HAP-1 (cell line): Measurements from ENCODE around the gene PAXX.

Experiments
- DNase-seq, 2 experiments: peaks; one replicate each; pipeline ENCODE4 v3.0.0-alpha.2; 2016 to 2020; ENCODE audit warnings: low spot score in 2 of 2
- H3K27me3 ChIP-seq: fragments of 250-450 bp; sonication (Bioruptor Pico); 2 replicates; pipeline ENCODE4 v1.5.1; 2020; ENCODE audit warnings: low read depth, mild to moderate bottlenecking, moderate library complexity
- H3K36me3 ChIP-seq: fragments of 250-450 bp; sonication (Bioruptor Pico); replicated peaks from 2 replicates; pipeline ENCODE4 v1.5.1; 2020; ENCODE audit warnings: mild to moderate bottlenecking
- H3K4me1 ChIP-seq: fragments of 250-450 bp; sonication (Bioruptor Pico); 2 replicates; pipeline ENCODE4 v1.5.1; 2020; ENCODE audit warnings: mild to moderate bottlenecking
- H3K4me3 ChIP-seq: fragments of 250-450 bp; sonication (Bioruptor Pico); 2 replicates; pipeline ENCODE4 v1.5.1; 2020; ENCODE audit warnings: mild to moderate bottlenecking, moderate library complexity
- H3K9me3 ChIP-seq: fragments of 250-450 bp; sonication (Bioruptor Pico); 2 replicates; pipeline ENCODE4 v1.5.1; 2020; ENCODE audit warnings: mild to moderate bottlenecking, moderate library complexity
- in situ Hi-C: fragments of 300-500 bp; cut with MboI; formaldehyde crosslinking; loops from 3 replicates; pipeline ENCODE4 v1.14.3; 2020; ENCODE audit warnings: low sequenced_read_pairs, inconsistent platforms, mixed read lengths

PAXX gene

GRCh38 chr9:136978073-136978864 lies 14.0 kb upstream of the PAXX start:
- in situ Hi-C loops, result no loop called here
- H3K4me3 ChIP-seq, result no peak overlapping the region
- H3K4me1 ChIP-seq, result no peaks in the 10 kb centered on the region
- H3K27me3 ChIP-seq, result no peaks in the 10 kb centered on the region; the same call in 1 of the 2 replicates
- H3K9me3 ChIP-seq, result no peaks in the 10 kb centered on the region
- DNase-seq, result peak in 1 of 2 experiments; percentile 84
- no peaks in the 10 kb centered on the region for H3K36me3 ChIP-seq

GRCh38 chr9:136978865-136979544 lies 13.2 kb upstream of the PAXX start:
- in situ Hi-C loops, result no loop called here
- no peaks in the 10 kb centered on the region; the same call in 1 of the 2 replicates for H3K27me3 ChIP-seq
- no peak overlapping the region for H3K4me3 ChIP-seq
- no peaks in the 10 kb centered on the region for H3K36me3 ChIP-seq
- no peaks in the 10 kb centered on the region for H3K9me3 ChIP-seq
- no peaks in the 10 kb centered on the region for H3K4me1 ChIP-seq
- DNase-seq, result no peak

DNA sequence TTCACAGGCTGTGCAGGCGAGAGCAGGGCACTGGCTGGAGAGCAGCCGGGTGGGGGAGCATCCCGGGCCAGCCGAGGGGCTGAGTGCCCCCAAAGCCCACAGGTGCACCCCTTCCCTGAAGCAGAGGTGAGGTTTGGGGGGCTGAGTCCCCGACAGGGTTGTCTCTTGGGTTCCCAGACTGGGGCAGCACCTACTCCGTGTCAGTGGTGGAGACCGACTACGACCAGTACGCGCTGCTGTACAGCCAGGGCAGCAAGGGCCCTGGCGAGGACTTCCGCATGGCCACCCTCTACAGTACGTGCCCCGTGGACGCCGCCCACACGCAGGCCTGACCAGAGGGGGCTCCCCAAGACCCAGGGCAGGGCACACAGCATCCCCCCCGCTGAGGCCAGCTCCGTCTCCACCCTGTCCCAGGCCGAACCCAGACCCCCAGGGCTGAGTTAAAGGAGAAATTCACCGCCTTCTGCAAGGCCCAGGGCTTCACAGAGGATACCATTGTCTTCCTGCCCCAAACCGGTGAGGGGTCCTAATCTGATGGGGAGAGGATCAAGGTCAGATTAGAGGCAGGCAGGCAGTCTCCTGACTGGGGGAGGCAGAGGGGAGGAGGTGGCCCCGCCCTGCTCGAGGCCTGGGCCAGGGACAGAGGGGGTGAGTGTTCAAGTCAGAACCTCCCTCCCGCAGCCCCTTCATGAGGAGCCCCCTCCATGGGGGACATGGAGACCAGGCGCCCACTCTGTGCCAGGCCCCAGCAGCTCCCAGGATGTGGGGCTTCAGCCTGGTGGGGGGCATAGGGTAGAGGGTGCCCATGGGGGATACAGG lies 12.2 kb upstream of the PAXX start:
- Histone ChIP-seq H3K4me3 (no peak overlapping the region), H3K4me1 (no peaks in the 10 kb centered on the region), H3K36me3 (no peaks in the 10 kb centered on the region), H3K27me3 (no peaks in the 10 kb centered on the region; the same call in 1 of the 2 replicates), H3K9me3 (no peaks in the 10 kb centered on the region)
- in situ Hi-C loops, result no loop called here
- DNase-seq, result no peak

DNA sequence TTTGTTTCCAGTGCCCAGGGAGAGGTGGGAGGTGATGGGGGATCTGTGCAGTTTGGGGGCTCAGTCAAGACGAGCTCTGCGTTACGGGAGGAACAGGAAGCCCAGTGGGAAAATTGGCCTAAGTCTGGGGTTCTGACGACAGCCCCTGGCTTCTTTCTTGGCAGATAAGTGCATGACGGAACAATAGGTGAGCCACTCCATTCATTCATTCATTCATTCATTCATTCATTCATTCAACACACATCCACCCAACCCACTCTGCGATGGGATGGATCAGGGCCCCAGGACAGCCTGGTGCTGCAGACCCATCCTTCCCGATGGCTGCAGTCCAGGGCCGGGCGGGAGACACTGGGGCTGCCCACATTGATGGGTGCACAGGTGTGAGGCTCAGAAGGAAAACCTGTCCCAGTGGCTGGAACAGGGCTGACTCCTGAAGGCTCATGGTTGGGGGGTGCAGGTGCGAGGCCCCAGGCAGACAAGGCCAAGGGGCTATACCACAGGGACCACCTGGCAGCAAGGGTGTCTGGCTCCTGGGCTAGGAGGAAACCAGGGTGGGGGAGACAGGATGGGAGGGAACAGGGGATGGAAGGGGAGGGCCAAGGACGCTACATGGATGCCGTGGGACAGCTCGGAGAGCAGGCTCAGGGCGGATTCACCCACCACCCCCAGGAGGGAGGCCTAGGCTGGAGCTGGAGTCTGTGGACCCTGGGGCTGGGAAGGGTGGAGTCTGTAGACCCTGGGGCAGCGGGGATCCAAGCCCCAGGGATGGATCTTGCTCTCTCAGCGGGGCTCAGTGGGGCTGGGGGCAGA lies 11.3 kb upstream of the PAXX start:
- in situ Hi-C loops, result no loop called here
- no peaks in the 10 kb centered on the region for H3K36me3 ChIP-seq
- no peak for DNase-seq
- no peaks in the 10 kb centered on the region for H3K9me3 ChIP-seq
- H3K27me3 ChIP-seq, result no peaks in the 10 kb centered on the region; the same call in 1 of the 2 replicates
- H3K4me3 ChIP-seq, result no peak overlapping the region
- no peaks in the 10 kb centered on the region for H3K4me1 ChIP-seq

- Histone ChIP-seq H3K4me1 (no peaks in the 10 kb centered on the region), H3K9me3 (no peaks in the 10 kb centered on the region), H3K36me3 (no peaks in the 10 kb centered on the region), H3K27me3 (no peaks in the 10 kb centered on the region; the same call in 1 of the 2 replicates), H3K4me3 (no peak overlapping the region)
- no peak for DNase-seq
- in situ Hi-C loops, result no loop called here
Observed at GRCh38 chr9:136981588-136982231, 10.5 kb upstream of the PAXX start.

GRCh38 chr9:136982232-136983051 lies 9.8 kb upstream of the PAXX start, which contains the start of gene LCNL1:
TSS of gene LCNL1 (plus strand) at chr9:136982993. CDS start at chr9:136983587, 594 bp downstream.
- no peak for DNase-seq
- H3K36me3 ChIP-seq, result no peaks in the 10 kb centered on the region

GRCh38 chr9:136983167-136983566 lies 9.1 kb upstream of the PAXX start:
- no peaks in the 10 kb centered on the region for H3K36me3 ChIP-seq
- DNase-seq, result no peak
- no peaks in the 10 kb centered on the region for H3K9me3 ChIP-seq
- in situ Hi-C loops, result no loop called here
- H3K4me3 ChIP-seq, result no peak overlapping the region
- no peaks in the 10 kb centered on the region for H3K27me3 ChIP-seq
- H3K4me1 ChIP-seq, result no peaks in the 10 kb centered on the region

More at GRCh38 chr9:136982232-136983051, 9.8 kb upstream of the PAXX start, which contains the start of gene LCNL1:
- in situ Hi-C loops, result no loop called here
- no peaks in the 10 kb centered on the region for H3K9me3 ChIP-seq
- H3K4me3 ChIP-seq, result no peak within 1 kb of the TSS
- no peaks in the 10 kb centered on the region; the same call in 1 of the 2 replicates for H3K27me3 ChIP-seq
- no peaks in the 10 kb centered on the region for H3K4me1 ChIP-seq

- H3K4me3 ChIP-seq, result no peak overlapping the region
- in situ Hi-C loops, result no loop called here
- no peaks in the 10 kb centered on the region for H3K36me3 ChIP-seq
- DNase-seq, result no peak
- no peaks in the 10 kb centered on the region for H3K9me3 ChIP-seq
- no peaks in the 10 kb centered on the region for H3K27me3 ChIP-seq
- H3K4me1 ChIP-seq, result no peaks in the 10 kb centered on the region
Observed at GRCh38 chr9:136983656-136984314, 8.4 kb upstream of the PAXX start.

GRCh38 chr9:136984464-136985026 lies 7.7 kb upstream of the PAXX start:
- Histone ChIP-seq H3K9me3 (no peaks in the 10 kb centered on the region), H3K36me3 (no peaks in the 10 kb centered on the region), H3K27me3 (no peaks in the 10 kb centered on the region), H3K4me3 (no peak overlapping the region), H3K4me1 (no peaks in the 10 kb centered on the region)
- in situ Hi-C loops, result no loop called here
- no peak for DNase-seq

- in situ Hi-C loops, result no loop called here
- H3K27me3 ChIP-seq, result no peaks in the 10 kb centered on the region
- H3K4me3 ChIP-seq, result no peak overlapping the region
Observed at GRCh38 chr9:136985027-136985602, 7.1 kb upstream of the PAXX start.

GRCh38 chr9:136985853-136986252 lies 6.4 kb upstream of the PAXX start:
- Histone ChIP-seq H3K4me3 (no peak overlapping the region), H3K9me3 (no peaks in the 10 kb centered on the region; the same call in 1 of the 2 replicates), H3K4me1 (no peaks in the 10 kb centered on the region), H3K36me3 (no peaks in the 10 kb centered on the region), H3K27me3 (no peaks in the 10 kb centered on the region)
- DNase-seq, result no peak
- in situ Hi-C loops, result no loop called here

More at GRCh38 chr9:136985027-136985602, 7.1 kb upstream of the PAXX start:
- no peaks in the 10 kb centered on the region for H3K36me3 ChIP-seq
- DNase-seq, result no peak
- no peaks in the 10 kb centered on the region for H3K9me3 ChIP-seq
- H3K4me1 ChIP-seq, result no peaks in the 10 kb centered on the region
